ENCODE measurements around the gene ANKRD13C. TPM values are rescaled to one million over a fixed set of nuclear protein-coding genes. Genes with fewer than 3 reads are reported as not detected.
"Not testable (repeated sequence)": the region's sequence is repeated elsewhere in the genome, so short reads cannot be mapped to it uniquely, and the experiment has no call there.

The ANKRD13C gene
- total and polyA plus RNA-seq, 7 experiments from 2014 or later, result 13.2 to 31.4 (median 25.9) TPM

GRCh38 chr1:70353601-70354331 is 756 bp downstream of the ANKRD13C start:
- DNase-seq (peak in 4 of 9 donors; percentile 2 to 9 (median 6)), ATAC-seq (peak; percentile 10)
- H3K4me3 ChIP-seq (ENCODE audit: low read length), result peak overlapping the region; percentile 80
- intact Hi-C loops (cut with micrococcal nuclease), result loop anchor here (1.0 to 10.0 kb wide), 7 partner anchors 39 to 1859 kb away; partner anchors contain the start of genes CTH (in 2 of the 2), LRRC40 (in 2 of the 2), SRSF11 (in 2 of the 2) and ZRANB2 (in 2 of the 2)
- Mint-ChIP-seq H3K9me3 (peaks cover 0 to 7% (median 0%) of the 10 kb centered on the region in 11 donors), H3K27ac (peak overlapping the region; percentile 96 to 100 (median 98)), H3K4me3 (peak overlapping the region; percentile 87 to 99 (median 95)), H3K4me1 (peaks cover 39 to 71% (median 55%) of the 10 kb centered on the region in 7 donors), H3K36me3 (peaks cover 4 to 17% (median 8%) of the 10 kb centered on the region in 5 donors), H3K27me3 (no peaks in the 10 kb centered on the region)
- ChIA-PET POLR2A (interaction anchor here (0.5 to 4.7 kb wide), 15 partner anchors 8 to 727 kb away, joined by 3 to 81 read pairs (median 5); partner anchors contain the start of genes CTH, LRRC40, SRSF11 and ZRANB2), CTCF (no interaction called here)
- peaks cover 6 to 29% of the 10 kb centered on the region in 2 donors for H3K4me1 ChIP-seq (ENCODE audit: control insufficient read depth in 2 of 2, insufficient read depth in 2 of 2, low read length in 2 of 2)
- H3K9me3 ChIP-seq (ENCODE audit: control insufficient read depth in 2 of 3, low read length in 3 of 3), result no peaks in the 10 kb centered on the region
- H3K27me3 ChIP-seq (ENCODE audit: control insufficient read depth in 2 of 2, insufficient read depth in 2 of 2, low read length in 2 of 2), result no peaks in the 10 kb centered on the region
- peak overlapping the region; percentile 92 for H3K27ac ChIP-seq (ENCODE audit: low read depth, low read length)
- peaks cover 0 to 8% (median 0%) of the 10 kb centered on the region in 3 experiments for H3K36me3 ChIP-seq (ENCODE audit: control insufficient read depth in 2 of 3, insufficient read depth in 3 of 3, low read length in 3 of 3)

GRCh38 chr1:70353044-70353443 is 1.5 kb downstream of the ANKRD13C start:
- Histone ChIP-seq H3K36me3 (ENCODE audit: control insufficient read depth in 2 of 3, insufficient read depth in 3 of 3, low read length in 3 of 3) (peaks cover 0 to 8% (median 0%) of the 10 kb centered on the region in 3 experiments), H3K4me3 (ENCODE audit: low read length) (peak overlapping the region; percentile 80), H3K27me3 (ENCODE audit: control insufficient read depth in 2 of 2, insufficient read depth in 2 of 2, low read length in 2 of 2) (no peaks in the 10 kb centered on the region), H3K27ac (ENCODE audit: low read depth, low read length) (peak overlapping the region; percentile 92), H3K4me1 (ENCODE audit: control insufficient read depth in 2 of 2, insufficient read depth in 2 of 2, low read length in 2 of 2) (peaks cover 8 to 29% of the 10 kb centered on the region in 2 donors), H3K9me3 (ENCODE audit: control insufficient read depth in 2 of 3, low read length in 3 of 3) (no peaks in the 10 kb centered on the region)
- peaks cover 4 to 20% (median 11%) of the 10 kb centered on the region in 5 donors for H3K36me3 Mint-ChIP-seq
- ChIA-PET CTCF (no interaction called here), POLR2A (interaction anchor here (0.7 to 4.7 kb wide), 6 partner anchors 10 to 219 kb away, joined by 3 to 81 read pairs (median 10); partner anchors contain the start of genes CTH, LRRC40 and SRSF11)
- intact Hi-C loops (cut with micrococcal nuclease), result loop anchor here (2.0 to 10.0 kb wide), 3 partner anchors 38 to 1858 kb away; partner anchors contain the start of gene DEPDC1 (in 1 of the 2)
- peak overlapping the region; percentile 87 to 99 (median 95) for H3K4me3 Mint-ChIP-seq
- H3K9me3 Mint-ChIP-seq, result peaks cover 0 to 7% (median 0%) of the 10 kb centered on the region in 11 donors
- ATAC-seq, result no peak
- no peak for DNase-seq
- H3K27ac Mint-ChIP-seq, result peak overlapping the region; percentile 96 to 100 (median 98)
- H3K27me3 Mint-ChIP-seq, result no peaks in the 10 kb centered on the region
- peaks cover 43 to 78% (median 62%) of the 10 kb centered on the region in 7 donors for H3K4me1 Mint-ChIP-seq

- H3K36me3 ChIP-seq (ENCODE audit: control insufficient read depth in 2 of 3, insufficient read depth in 3 of 3, low read length in 3 of 3); H3K4me3 ChIP-seq (ENCODE audit: low read length); DNase-seq; H3K9me3 Mint-ChIP-seq; H3K27me3 Mint-ChIP-seq; H3K27me3 ChIP-seq (ENCODE audit: control insufficient read depth in 2 of 2, insufficient read depth in 2 of 2, low read length in 2 of 2); ATAC-seq; H3K9me3 ChIP-seq (ENCODE audit: control insufficient read depth in 2 of 3, low read length in 3 of 3); H3K27ac ChIP-seq (ENCODE audit: low read depth, low read length): not testable (repeated sequence)
- H3K4me1 Mint-ChIP-seq, result peaks cover 39 to 89% (median 74%) of the 10 kb centered on the region in 7 donors
- peak overlapping the region in 1 of 9 donors; percentile 43 for H3K27ac Mint-ChIP-seq
- CTCF ChIA-PET, result interaction anchor here (0.7 kb wide), 2 partner anchors 9 to 82 kb away, joined by 3 read pairs; no protein-coding TSS in a partner anchor
- H3K4me3 Mint-ChIP-seq, result peak overlapping the region in 8 of 10 donors; percentile 16 to 65 (median 37)
- peaks cover 11 to 26% of the 10 kb centered on the region in 2 donors for H3K4me1 ChIP-seq (ENCODE audit: control insufficient read depth in 2 of 2, insufficient read depth in 2 of 2, low read length in 2 of 2)
- POLR2A ChIA-PET, result interaction anchor here (1.1 kb wide), 1 partner anchor 61 kb away, joined by 3 read pairs; the partner anchor contains the start of gene CTH
- H3K36me3 Mint-ChIP-seq, result peaks cover 3 to 30% (median 18%) of the 10 kb centered on the region in 5 donors
- intact Hi-C loops (cut with micrococcal nuclease), result loop anchor here (10.0 kb wide), 2 partner anchors 165 to 1855 kb away; partner anchors contain the start of gene DEPDC1 (in 1 of the 2)
Measured at GRCh38 chr1:70349799-70350198, 4.7 kb downstream of the ANKRD13C start.

- Histone ChIP-seq H3K4me1 (ENCODE audit: control insufficient read depth in 2 of 2, insufficient read depth in 2 of 2, low read length in 2 of 2) (peaks cover 11 to 24% of the 10 kb centered on the region in 2 donors), H3K4me3 (ENCODE audit: low read length) (no peak overlapping the region), H3K9me3 (ENCODE audit: control insufficient read depth in 2 of 3, low read length in 3 of 3) (no peaks in the 10 kb centered on the region), H3K36me3 (ENCODE audit: control insufficient read depth in 2 of 3, insufficient read depth in 3 of 3, low read length in 3 of 3) (no peaks in the 10 kb centered on the region), H3K27ac (ENCODE audit: low read depth, low read length) (no peak overlapping the region), H3K27me3 (ENCODE audit: control insufficient read depth in 2 of 2, insufficient read depth in 2 of 2, low read length in 2 of 2) (no peaks in the 10 kb centered on the region)
- Mint-ChIP-seq H3K9me3 (no peaks in the 10 kb centered on the region), H3K27ac (no peak overlapping the region), H3K36me3 (peaks cover 0 to 30% (median 18%) of the 10 kb centered on the region in 5 donors), H3K27me3 (no peaks in the 10 kb centered on the region), H3K4me3 (peak overlapping the region in 5 of 10 donors; percentile 7 to 38 (median 29)), H3K4me1 (peaks cover 34 to 83% (median 72%) of the 10 kb centered on the region in 7 donors)
- ATAC-seq, result no peak
- ChIA-PET POLR2A (interaction anchor here (1.1 to 1.4 kb wide), 3 partner anchors 11 to 64 kb away, joined by 3 to 4 read pairs (median 3); partner anchors contain the start of gene CTH), CTCF (interaction anchor here (0.5 kb wide), 1 partner anchor 25 kb away, joined by 4 read pairs; no protein-coding TSS in a partner anchor)
- no peak for DNase-seq
- intact Hi-C loops (cut with micrococcal nuclease), result no loop called here
Measured at GRCh38 chr1:70348399-70349165, 5.9 kb downstream of the ANKRD13C start.

GRCh38 chr1:70339644-70340043 is 14.9 kb downstream of the ANKRD13C start:
- H3K4me3 Mint-ChIP-seq; POLR2A ChIA-PET; H3K9me3 ChIP-seq (ENCODE audit: control insufficient read depth in 2 of 3, low read length in 3 of 3); H3K27ac ChIP-seq (ENCODE audit: low read depth, low read length); ATAC-seq; DNase-seq; H3K27ac Mint-ChIP-seq; H3K9me3 Mint-ChIP-seq; H3K4me3 ChIP-seq (ENCODE audit: low read length); H3K36me3 ChIP-seq (ENCODE audit: control insufficient read depth in 2 of 3, insufficient read depth in 3 of 3, low read length in 3 of 3); H3K4me1 ChIP-seq (ENCODE audit: control insufficient read depth in 2 of 2, insufficient read depth in 2 of 2, low read length in 2 of 2); H3K27me3 ChIP-seq (ENCODE audit: control insufficient read depth in 2 of 2, insufficient read depth in 2 of 2, low read length in 2 of 2); H3K27me3 Mint-ChIP-seq: not testable (repeated sequence)
- intact Hi-C loops (cut with micrococcal nuclease), result loop anchor here in 1 of 2 donors (10.0 kb wide), 1 partner anchor 55 kb away; no protein-coding TSS in a partner anchor
- CTCF ChIA-PET, result interaction anchor here (0.7 kb wide), 1 partner anchor 742 kb away, joined by 5 read pairs; no protein-coding TSS in a partner anchor
- peaks cover 15 to 37% (median 36%) of the 10 kb centered on the region in 7 donors for H3K4me1 Mint-ChIP-seq
- H3K36me3 Mint-ChIP-seq, result peaks cover 0 to 43% (median 15%) of the 10 kb centered on the region in 5 donors

- intact Hi-C loops (cut with micrococcal nuclease), result loop anchor here in 1 of 2 donors (10.0 kb wide), 1 partner anchor 51 kb away; no protein-coding TSS in a partner anchor
- Histone ChIP-seq H3K4me3 (ENCODE audit: low read length) (no peak overlapping the region), H3K27me3 (ENCODE audit: control insufficient read depth in 2 of 2, insufficient read depth in 2 of 2, low read length in 2 of 2) (no peaks in the 10 kb centered on the region), H3K36me3 (ENCODE audit: control insufficient read depth in 2 of 3, insufficient read depth in 3 of 3, low read length in 3 of 3) (peaks cover 0 to 3% (median 0%) of the 10 kb centered on the region in 3 experiments), H3K9me3 (ENCODE audit: control insufficient read depth in 2 of 3, low read length in 3 of 3) (no peaks in the 10 kb centered on the region), H3K4me1 (ENCODE audit: control insufficient read depth in 2 of 2, insufficient read depth in 2 of 2, low read length in 2 of 2) (no peaks in the 10 kb centered on the region), H3K27ac (ENCODE audit: low read depth, low read length) (no peak overlapping the region)
- Mint-ChIP-seq H3K4me1 (peaks cover 5 to 38% (median 30%) of the 10 kb centered on the region in 7 donors), H3K4me3 (no peak overlapping the region), H3K9me3 (peaks cover 0 to 2% (median 0%) of the 10 kb centered on the region in 11 donors), H3K36me3 (peaks cover 0 to 45% (median 19%) of the 10 kb centered on the region in 5 donors), H3K27me3 (no peaks in the 10 kb centered on the region), H3K27ac (no peak overlapping the region)
- no peak for DNase-seq
- ChIA-PET POLR2A (no interaction called here), CTCF (no interaction called here)
- ATAC-seq, result no peak
Measured at GRCh38 chr1:70336050-70336449, 18.5 kb downstream of the ANKRD13C start.
